Vagina (tissue), 2 donors: ENCODE data around the gene IFNK.

Experiments
- POLR2AphosphoS5 ChIP-seq, 2 donors: sonication (generic); formaldehyde crosslinking; IDR thresholded peaks; one replicate each; pipeline ENCODE4 v1.9.0; 2017; ENCODE audit warnings: antibody characterized with exemption in 2 of 2, mild to moderate bottlenecking in 2 of 2, low read depth in 1 of 2; ENCODE audit not compliant: insufficient read depth in 1 of 2
- TF ChIP-seq, protein P1 (sequence below), 3 experiments: fragments of 450-650 bp in 2 of 3; fragments of 200-600 bp in 1 of 3; sonication (generic) in 1 of 3; IDR thresholded peaks; one replicate each; pipeline ENCODE4 v1.5.1; 2017 to 2019; ENCODE audit warnings: antibody characterized with exemption in 3 of 3, mild to moderate bottlenecking in 2 of 3, moderate library complexity in 2 of 3

DNA sequence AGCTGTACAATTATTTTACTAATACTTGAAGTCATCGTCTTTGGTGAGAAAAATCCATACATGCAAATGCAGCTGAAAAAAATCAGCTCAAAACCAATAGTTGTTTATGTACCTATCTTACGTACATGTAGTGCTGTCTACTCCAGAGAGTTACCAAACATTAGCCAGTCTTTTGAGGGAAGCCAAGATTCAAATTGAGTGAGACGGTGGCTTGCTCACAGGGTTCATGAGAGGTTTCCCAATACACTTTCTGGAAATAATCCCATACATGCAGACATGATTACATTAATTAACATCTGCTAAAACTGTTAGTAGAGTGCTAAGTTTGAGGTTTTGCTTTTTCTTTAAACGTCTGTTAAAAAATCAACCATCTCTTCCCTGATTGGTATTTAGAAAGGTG is 46.9 kb downstream of the IFNK start:
- no peak for TF ChIP-seq POLR2AphosphoS5 (IDR thresholded peaks at IDR 0.05; ENCODE audit: insufficient read depth in 1 of 2, low read depth in 1 of 2)
- TF ChIP-seq, protein P1, sequence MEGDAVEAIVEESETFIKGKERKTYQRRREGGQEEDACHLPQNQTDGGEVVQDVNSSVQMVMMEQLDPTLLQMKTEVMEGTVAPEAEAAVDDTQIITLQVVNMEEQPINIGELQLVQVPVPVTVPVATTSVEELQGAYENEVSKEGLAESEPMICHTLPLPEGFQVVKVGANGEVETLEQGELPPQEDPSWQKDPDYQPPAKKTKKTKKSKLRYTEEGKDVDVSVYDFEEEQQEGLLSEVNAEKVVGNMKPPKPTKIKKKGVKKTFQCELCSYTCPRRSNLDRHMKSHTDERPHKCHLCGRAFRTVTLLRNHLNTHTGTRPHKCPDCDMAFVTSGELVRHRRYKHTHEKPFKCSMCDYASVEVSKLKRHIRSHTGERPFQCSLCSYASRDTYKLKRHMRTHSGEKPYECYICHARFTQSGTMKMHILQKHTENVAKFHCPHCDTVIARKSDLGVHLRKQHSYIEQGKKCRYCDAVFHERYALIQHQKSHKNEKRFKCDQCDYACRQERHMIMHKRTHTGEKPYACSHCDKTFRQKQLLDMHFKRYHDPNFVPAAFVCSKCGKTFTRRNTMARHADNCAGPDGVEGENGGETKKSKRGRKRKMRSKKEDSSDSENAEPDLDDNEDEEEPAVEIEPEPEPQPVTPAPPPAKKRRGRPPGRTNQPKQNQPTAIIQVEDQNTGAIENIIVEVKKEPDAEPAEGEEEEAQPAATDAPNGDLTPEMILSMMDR (IDR thresholded peaks at IDR 0.05), result no peak
